Skeletal muscle tissue (tissue), 4 donors: ENCODE data around the gene ANTXR1. TPM values are rescaled to one million over a fixed set of nuclear protein-coding genes. Genes with fewer than 3 reads are reported as not detected.

ENCODE experiments used
- H3K27ac ChIP-seq: one replicate; pipeline ENCODE4 v1.7.0; 2013; ENCODE audit warnings: mild to moderate bottlenecking, low read depth, low read length, inconsistent platforms
- H3K27me3 ChIP-seq, 3 donors: one replicate each; pipeline ENCODE4 v1.7.0; 2013; ENCODE audit warnings: low read length in 3 of 3; ENCODE audit not compliant: control insufficient read depth in 3 of 3, insufficient read depth in 3 of 3
- H3K36me3 ChIP-seq, 3 donors: one replicate each; pipeline ENCODE4 v1.7.0; 2013; ENCODE audit warnings: low read length in 3 of 3; ENCODE audit not compliant: control insufficient read depth in 3 of 3, insufficient read depth in 3 of 3
- H3K4me1 ChIP-seq, 3 donors: one replicate each; pipeline ENCODE4 v1.7.0; 2013; ENCODE audit warnings: low read length in 3 of 3, mild to moderate bottlenecking in 3 of 3; ENCODE audit not compliant: control insufficient read depth in 3 of 3, insufficient read depth in 3 of 3
- H3K4me3 ChIP-seq, 3 donors: one replicate each; pipeline ENCODE4 v1.7.0; 2013; ENCODE audit warnings: low read length in 3 of 3
- H3K9ac ChIP-seq, 3 donors: one replicate each; pipeline ENCODE4 v1.7.0; 2013; ENCODE audit warnings: low read length in 3 of 3, mild to moderate bottlenecking in 3 of 3, moderate library complexity in 2 of 3, low read depth in 1 of 3
- H3K9me3 ChIP-seq, 3 donors: one replicate each; pipeline ENCODE4 v1.7.0; 2013; ENCODE audit warnings: low read length in 3 of 3; ENCODE audit not compliant: control insufficient read depth in 3 of 3
- total RNA-seq: library from RNA; depleted of rRNA; stranded (reverse); fragments of >200 nt; gene quantifications from one replicate; pipeline ENCODE4 v1.2.3, GENCODE V29; 2014
- donor health status: Osteomylitis.

Gene ANTXR1
- total RNA-seq, 1 donor from 2014 or later, result 86.6 TPM

DNA sequence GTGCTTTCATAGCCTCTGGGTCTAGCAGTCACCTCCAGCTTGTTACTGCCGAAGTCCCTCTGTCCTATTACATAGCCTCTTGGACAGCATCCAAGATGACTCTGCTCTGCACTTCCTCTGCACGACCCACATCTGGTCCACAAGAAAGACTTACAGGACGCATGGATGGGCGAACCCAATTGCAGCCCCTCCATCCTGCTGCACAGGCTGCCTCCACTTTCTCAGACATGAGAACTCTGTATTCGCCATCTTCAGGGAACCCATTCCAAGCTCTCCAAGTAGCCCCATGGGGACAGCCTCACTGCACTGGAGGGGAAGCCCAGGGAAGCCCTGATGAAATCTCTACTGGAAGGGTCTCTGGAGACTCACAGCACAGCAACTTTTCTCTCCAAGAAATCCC lies 201.9 kb downstream of the ANTXR1 start:
- Histone ChIP-seq H3K9me3 (no peaks in the 10 kb centered on the region), H3K27me3 (no peaks in the 10 kb centered on the region), H3K36me3 (no peaks in the 10 kb centered on the region), H3K27ac (no peak overlapping the region), H3K9ac (no peak overlapping the region), H3K4me3 (no peak overlapping the region), H3K4me1 (peaks cover 14 to 19% (median 14%) of the 10 kb centered on the region in 3 donors)

DNA sequence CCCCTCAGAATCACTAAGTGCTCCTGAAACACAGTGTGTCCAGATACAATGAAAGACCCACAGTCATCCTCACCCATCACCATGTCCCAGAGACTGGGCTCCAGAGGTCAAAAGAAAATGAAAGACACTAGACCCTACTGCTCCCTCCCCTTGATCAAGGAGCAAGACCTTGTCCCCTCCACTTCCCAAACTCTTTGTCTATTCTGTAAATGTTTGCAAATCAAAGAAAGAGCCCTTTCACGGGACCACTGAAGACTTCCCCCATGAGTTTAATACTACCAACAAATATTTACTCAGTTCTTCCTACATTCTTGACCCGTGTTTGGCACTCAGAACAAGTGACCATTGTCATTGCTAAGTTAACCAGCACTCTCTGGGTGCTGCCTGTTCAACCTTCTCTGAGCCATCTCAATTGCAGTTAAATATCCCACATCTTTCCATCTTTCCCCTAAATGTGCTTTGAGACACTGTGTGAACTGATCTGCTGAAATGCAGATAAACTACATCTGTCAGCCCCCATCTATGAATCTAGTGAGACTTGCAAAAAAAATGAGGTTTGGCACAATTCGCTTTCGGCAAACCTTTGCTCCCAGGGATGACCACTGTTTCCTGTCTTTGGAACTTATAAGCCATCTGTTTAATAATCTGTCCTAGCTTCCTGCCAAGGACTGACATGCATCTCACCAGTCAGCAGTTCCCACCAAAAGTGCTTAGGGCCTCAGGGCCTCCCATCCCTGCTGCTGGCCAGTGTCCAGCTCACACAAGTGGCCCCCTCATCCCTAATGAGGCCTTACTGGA lies 203.8 kb downstream of the ANTXR1 start:
- H3K4me1 ChIP-seq, result peaks cover 14 to 19% (median 14%) of the 10 kb centered on the region in 3 donors
- no peaks in the 10 kb centered on the region for H3K36me3 ChIP-seq
- no peak overlapping the region for H3K27ac ChIP-seq
- H3K9me3 ChIP-seq, result no peaks in the 10 kb centered on the region
- no peak overlapping the region for H3K4me3 ChIP-seq
- no peaks in the 10 kb centered on the region for H3K27me3 ChIP-seq
- no peak overlapping the region for H3K9ac ChIP-seq

DNA sequence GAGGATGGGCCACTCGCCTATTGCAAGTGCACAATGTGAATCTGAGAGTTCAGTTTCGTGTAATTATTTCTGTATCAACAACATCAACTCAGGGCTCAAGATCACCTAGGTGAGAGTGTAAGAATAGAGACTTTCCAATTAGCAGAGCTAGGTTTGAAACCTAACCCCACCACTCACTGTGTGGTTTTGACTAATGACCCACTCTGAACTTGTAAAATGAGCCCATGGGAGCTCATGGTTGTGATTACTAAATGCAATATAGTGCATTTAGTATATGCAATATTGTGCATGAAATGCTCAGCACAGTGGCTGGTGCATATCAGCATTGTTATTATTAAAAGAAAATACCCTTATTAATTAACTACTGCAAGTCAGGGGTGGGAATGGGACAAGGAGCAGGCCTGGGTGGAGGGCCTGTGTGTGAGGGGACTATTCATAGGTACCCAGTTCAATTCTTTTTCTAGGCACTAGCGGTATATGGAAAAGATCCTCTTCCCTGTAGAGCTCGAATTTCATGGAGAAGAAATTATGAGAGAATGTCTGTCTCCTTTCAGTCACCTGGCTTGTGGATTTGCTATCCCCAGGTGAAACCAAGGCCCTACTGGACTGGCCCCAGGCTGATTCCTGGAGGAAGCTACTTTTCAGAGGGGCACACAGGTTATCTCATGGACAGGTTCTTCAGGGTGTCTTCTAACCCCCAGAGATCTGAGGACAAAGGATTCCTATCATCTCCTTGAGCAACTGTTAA lies 204.5 kb downstream of the ANTXR1 start:
- Histone ChIP-seq H3K4me3 (no peak overlapping the region), H3K36me3 (no peaks in the 10 kb centered on the region), H3K9ac (no peak overlapping the region), H3K4me1 (peaks cover 14 to 19% (median 14%) of the 10 kb centered on the region in 3 donors), H3K27me3 (no peaks in the 10 kb centered on the region), H3K27ac (no peak overlapping the region), H3K9me3 (no peaks in the 10 kb centered on the region)

DNA sequence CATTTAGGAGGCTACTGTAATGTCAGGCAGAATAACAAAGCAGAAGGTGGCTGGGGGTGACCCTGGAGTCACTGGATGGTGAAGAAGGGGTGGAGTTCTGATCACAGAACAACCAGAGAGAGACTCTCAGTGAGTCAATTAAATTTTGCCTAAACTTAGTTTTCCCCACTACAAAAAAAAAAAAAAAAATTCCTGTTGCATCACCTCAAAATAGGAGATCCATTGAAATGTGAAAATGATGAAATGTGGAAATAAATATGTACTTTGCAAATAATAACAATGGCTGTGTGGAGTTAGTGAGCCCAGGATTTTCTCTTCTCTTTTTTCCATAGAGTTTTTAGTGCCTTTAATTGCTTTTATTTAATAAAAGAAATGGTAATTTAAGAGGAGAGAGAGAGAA lies 208.5 kb downstream of the ANTXR1 start:
- no peaks in the 10 kb centered on the region for H3K36me3 ChIP-seq
- H3K27me3 ChIP-seq, result no peaks in the 10 kb centered on the region
- peaks cover 4 to 13% (median 5%) of the 10 kb centered on the region in 3 donors for H3K4me1 ChIP-seq
- no peak overlapping the region for H3K27ac ChIP-seq
- no peaks in the 10 kb centered on the region for H3K9me3 ChIP-seq
- no peak overlapping the region for H3K4me3 ChIP-seq
- no peak overlapping the region for H3K9ac ChIP-seq

DNA sequence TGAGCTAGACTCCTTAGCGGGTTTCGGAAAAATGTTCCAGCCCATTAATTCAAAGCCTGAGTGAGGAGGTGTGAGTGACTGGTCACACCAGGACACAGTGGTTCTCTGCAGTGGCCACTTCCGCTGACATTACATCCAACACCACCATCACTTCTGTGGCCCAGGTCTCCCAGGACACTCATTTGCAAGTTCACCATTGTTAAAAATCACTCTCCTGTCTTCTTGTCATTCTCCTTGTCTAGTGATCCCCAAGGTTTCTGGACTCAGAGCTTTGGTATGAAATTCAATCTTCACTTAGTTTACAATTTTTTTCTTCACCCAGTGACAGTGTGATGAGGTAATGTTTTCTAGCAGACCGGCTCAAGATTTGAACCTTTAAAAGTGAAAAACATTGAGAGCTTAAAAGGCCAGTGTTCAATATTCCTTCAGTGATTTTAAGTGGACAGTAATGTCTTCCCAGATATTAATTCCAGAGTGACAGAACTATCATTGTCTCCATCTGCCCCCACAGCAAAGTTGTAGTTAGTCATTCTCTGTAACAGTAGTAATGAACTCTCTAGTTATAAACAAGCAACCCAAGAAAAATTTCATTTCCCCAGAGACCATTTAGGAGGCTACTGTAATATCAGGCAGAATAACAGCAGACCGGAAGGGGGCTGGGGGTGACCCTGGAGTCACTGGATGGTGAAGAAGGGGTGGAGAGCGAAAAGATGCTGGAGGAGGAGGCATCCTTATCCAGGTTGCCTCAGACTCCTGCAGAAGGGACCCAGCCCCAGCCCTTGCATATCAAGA lies 209.2 kb downstream of the ANTXR1 start:
- Histone ChIP-seq H3K9me3 (no peaks in the 10 kb centered on the region), H3K4me3 (no peak overlapping the region), H3K36me3 (no peaks in the 10 kb centered on the region), H3K9ac (no peak overlapping the region), H3K27me3 (no peaks in the 10 kb centered on the region), H3K27ac (no peak overlapping the region), H3K4me1 (peaks cover 3 to 8% (median 4%) of the 10 kb centered on the region in 3 donors)

DNA sequence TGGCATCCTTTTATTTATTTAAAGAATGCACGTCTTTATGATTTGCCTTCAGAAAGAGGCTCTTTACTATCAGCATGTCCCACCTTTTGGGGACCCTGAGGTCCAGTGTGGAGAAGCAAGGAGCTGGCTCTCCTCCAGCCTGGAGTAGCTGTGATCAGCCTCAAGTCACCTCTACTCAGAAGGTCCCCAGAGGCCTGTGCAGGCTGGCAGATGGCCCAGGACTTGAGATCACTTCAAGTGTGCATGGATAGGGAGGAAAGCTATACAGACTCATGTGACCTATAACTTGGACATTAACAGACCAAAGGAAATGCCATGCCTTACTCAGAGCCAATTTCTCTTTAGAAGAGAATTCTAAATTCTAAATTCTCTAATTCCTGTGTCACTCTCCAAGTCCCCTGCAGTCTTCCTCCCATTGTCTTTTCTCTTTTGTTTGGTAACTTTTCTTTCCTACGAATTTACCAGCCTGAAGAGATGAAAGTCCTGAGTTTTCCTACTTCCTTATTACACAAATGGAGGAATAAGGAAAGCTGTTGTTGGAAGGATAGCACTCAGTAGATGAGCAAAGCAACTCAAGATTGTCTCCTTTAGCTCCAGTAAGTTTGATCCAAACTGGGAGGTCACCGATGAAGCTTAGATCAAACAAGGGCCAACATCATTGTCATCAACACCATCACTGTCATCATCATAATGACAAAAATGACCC lies 210.1 kb downstream of the ANTXR1 start:
- H3K36me3 ChIP-seq, result no peaks in the 10 kb centered on the region
- H3K9me3 ChIP-seq, result no peaks in the 10 kb centered on the region
- no peaks in the 10 kb centered on the region for H3K27me3 ChIP-seq
- H3K4me3 ChIP-seq, result no peak overlapping the region
- no peak overlapping the region for H3K9ac ChIP-seq
- H3K4me1 ChIP-seq, result peaks cover 0 to 4% (median 4%) of the 10 kb centered on the region in 3 donors
- H3K27ac ChIP-seq, result no peak overlapping the region

DNA sequence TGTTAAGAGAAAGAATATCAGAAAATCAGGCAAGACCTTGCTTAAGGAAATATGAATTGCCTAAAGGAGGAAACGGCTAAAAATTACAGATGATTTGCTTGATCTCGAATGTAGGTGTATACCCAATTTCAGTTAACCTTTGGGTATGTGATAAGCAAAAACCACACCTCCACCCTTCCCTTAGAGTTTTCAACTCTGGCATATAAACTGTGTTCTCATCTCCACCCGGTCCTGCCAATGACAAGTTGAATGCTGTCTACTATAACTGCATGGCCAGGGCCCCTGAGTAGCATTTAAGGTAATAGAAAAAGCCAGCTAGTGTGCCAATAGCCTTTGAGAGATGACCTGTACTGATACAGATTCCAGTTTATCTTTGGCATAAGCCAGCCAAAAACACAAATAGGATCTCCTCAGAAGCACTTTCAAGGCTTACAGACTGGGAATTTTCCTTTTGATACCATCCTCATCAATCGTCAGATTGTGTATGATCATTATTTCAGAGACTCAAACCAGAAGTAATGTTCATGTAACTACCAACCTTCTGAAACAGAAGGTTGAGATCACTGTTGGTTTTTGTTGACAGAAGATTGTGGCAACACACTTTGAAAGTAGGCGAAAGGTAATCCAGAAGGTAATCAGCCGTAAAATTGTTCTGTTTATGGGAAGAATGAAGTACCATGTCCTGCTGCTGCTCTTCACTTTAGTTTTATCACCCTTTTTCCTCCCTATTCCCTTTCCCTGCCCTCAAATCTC lies 211.0 kb downstream of the ANTXR1 start:
- Histone ChIP-seq H3K36me3 (no peaks in the 10 kb centered on the region), H3K9me3 (no peaks in the 10 kb centered on the region), H3K9ac (no peak overlapping the region), H3K27ac (no peak overlapping the region), H3K4me3 (no peak overlapping the region), H3K27me3 (no peaks in the 10 kb centered on the region), H3K4me1 (peaks cover 0 to 4% (median 4%) of the 10 kb centered on the region in 3 donors)

DNA sequence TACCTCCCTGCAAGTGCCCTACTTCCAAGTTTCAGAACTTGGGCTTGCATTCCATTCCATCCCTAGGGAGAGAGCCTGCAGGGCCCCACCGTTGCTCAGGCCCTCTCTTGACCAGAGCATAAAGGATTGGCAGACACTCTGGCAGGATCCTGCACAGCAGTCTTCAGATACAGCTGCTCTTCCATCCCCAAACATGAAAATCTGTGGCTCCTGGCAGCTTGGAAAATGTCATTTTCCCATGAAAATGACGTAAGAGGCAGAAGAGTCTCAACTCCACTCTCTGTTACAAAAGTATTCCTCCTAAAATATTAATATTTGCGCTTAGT lies 211.5 kb downstream of the ANTXR1 start:
- Histone ChIP-seq H3K9me3 (no peaks in the 10 kb centered on the region), H3K27me3 (no peaks in the 10 kb centered on the region), H3K27ac (no peak overlapping the region), H3K36me3 (no peaks in the 10 kb centered on the region), H3K4me3 (no peak overlapping the region), H3K9ac (no peak overlapping the region), H3K4me1 (peaks cover 0 to 4% (median 4%) of the 10 kb centered on the region in 3 donors)

DNA sequence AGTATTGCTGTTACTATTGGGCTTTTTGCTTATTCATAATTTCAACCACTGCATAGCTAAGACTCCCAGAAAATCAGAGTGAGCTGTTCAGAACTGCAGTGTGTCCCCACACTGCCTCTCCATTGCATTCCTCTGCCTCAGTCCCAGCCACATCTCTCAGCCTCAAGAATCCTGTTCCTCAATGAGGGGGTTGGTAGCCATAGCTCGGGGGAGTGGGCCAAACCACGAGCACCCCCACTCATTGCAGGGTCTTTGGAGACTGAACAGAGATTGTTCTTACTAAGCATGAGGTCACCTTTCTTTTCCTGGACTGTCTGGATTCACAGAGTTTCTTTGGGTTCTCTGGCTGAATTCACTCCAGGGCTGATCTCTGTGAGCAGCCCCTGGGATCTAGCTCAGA lies 213.0 kb downstream of the ANTXR1 start:
- no peak overlapping the region for H3K9ac ChIP-seq
- peaks cover 0 to 4% (median 4%) of the 10 kb centered on the region in 3 donors for H3K4me1 ChIP-seq
- H3K36me3 ChIP-seq, result no peaks in the 10 kb centered on the region
- H3K4me3 ChIP-seq, result no peak overlapping the region
- no peaks in the 10 kb centered on the region for H3K27me3 ChIP-seq
- H3K9me3 ChIP-seq, result no peaks in the 10 kb centered on the region
- no peak overlapping the region for H3K27ac ChIP-seq
